Endometrium (tissue), 2 donors: ENCODE results near the gene SUMO3.

Experiments
- FAIRE-seq: peaks from 2 replicates; lab custom pipeline; 2012; peaks lifted over from hg19 to GRCh38; lab: Jason Lieb, UNC
- donor health status: control.
- donor health status: control.

Gene SUMO3

DNA sequence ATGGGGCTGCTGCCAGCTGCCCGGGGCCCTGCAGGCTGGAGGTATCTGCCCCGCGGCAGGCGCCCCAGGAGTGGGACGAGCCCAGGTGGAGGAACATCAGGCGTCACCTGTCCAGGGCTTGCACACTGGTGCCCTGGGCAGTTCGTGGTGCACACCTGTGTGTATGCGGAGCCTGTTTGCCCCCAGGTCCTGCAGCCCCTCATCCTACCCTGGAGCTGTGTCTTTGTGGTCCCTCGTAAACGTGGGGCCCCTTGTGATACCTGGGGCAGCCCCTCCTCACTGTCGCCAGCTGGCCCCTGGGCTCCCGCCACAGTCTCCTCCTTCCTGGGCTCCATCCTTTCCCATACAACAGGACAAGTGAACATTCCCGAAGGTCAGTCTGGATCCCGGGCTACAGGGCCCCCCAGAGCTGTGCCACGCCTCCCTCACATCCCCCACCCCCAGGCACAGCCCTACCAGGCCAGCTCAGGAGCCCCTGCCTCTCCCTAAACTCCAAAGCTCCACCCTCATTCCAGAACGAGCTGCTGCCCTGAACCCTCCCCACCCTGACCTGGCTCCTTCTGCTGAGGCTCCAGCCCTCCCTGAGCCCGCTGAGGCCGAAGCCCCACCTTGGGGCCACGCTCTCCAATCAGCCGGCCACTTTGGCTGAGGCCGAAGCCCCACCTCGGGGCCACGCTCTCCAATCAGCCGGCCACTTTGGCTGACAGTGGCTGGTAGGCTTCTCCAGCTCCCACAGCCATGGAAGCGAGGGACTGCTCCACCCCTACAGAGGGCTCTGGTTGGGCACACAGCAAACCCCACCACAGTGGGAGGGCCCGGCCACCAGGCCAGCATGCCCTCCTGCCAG lies 58.9 kb downstream of the SUMO3 start:
- FAIRE-seq: no peak

- FAIRE-seq: no peak
Observed at GRCh38 chr21:44758141-44758561, 59.7 kb downstream of the SUMO3 start.

GRCh38 chr21:44757731-44758130 lies 60.1 kb downstream of the SUMO3 start:
- no peak for FAIRE-seq

GRCh38 chr21:44756423-44757185 lies 61.3 kb downstream of the SUMO3 start:
- FAIRE-seq: no peak
